GM10266 (cell line): Measurements from ENCODE around the gene IL36RN.

Source experiments
- DNase-seq: peaks from one replicate; pipeline ENCODE4 v3.0.0; 2012; ENCODE audit errors: extremely low spot score
- TF ChIP-seq, protein P1 (sequence below): IDR thresholded peaks from 2 replicates; pipeline ENCODE4 v1.5.1; 2012; ENCODE audit warnings: mild to moderate bottlenecking, low read depth; ENCODE audit not compliant: control insufficient read depth, insufficient read depth; ENCODE audit errors: missing control alignments

IL36RN gene

DNA sequence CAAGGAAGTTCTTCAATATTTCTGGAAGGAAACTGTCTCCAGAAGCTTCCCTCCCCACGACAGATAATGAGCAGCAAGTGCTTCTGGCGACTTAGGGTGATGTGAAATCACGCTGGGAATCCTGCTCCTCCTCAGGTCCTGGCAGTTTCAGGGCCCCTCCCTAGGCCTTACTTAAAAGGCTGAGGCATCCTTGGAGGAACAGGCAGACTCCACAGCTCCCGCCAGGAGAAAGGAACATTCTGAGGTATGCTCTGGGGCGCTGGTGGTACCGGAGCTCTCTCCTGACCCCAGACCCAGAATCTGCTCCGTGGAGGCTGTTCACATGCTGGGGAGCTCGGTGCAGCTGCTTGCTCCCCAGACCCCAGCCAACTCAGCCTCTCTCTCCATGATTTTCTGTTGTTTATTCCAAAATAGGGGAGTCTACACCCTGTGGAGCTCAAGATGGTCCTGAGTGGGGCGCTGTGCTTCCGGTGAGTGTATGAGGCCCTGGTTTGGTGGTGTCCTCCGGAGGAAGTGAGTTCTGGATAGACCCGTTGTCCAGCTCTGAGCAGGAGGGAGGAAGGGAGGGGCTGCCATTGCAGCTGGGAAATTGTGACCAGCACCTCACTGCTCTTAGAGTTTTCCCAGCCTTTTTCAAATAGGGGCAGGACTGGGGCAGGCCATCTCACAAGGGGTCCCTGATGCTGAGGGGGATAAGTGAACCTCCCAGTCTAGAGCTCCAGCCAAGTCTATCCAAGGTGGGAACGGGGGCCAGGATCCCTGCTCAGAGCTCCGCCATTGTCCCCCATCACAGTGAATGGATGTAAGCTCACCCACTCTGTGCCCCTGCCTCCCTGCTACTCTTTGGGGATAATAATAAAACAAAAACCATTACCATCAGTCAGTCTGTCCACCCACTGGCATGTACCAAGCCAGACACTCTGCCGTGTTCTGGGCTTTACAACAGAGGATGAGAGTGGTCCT lies at the start of gene IL36RN:
Gene IL36RN (plus strand): TSS at position 201 of the 963 bp plus-strand sequence. CDS start 241 bp downstream, at position 442.
- DNase-seq: no peak
- TF ChIP-seq, protein P1, sequence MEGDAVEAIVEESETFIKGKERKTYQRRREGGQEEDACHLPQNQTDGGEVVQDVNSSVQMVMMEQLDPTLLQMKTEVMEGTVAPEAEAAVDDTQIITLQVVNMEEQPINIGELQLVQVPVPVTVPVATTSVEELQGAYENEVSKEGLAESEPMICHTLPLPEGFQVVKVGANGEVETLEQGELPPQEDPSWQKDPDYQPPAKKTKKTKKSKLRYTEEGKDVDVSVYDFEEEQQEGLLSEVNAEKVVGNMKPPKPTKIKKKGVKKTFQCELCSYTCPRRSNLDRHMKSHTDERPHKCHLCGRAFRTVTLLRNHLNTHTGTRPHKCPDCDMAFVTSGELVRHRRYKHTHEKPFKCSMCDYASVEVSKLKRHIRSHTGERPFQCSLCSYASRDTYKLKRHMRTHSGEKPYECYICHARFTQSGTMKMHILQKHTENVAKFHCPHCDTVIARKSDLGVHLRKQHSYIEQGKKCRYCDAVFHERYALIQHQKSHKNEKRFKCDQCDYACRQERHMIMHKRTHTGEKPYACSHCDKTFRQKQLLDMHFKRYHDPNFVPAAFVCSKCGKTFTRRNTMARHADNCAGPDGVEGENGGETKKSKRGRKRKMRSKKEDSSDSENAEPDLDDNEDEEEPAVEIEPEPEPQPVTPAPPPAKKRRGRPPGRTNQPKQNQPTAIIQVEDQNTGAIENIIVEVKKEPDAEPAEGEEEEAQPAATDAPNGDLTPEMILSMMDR: no peak

DNA sequence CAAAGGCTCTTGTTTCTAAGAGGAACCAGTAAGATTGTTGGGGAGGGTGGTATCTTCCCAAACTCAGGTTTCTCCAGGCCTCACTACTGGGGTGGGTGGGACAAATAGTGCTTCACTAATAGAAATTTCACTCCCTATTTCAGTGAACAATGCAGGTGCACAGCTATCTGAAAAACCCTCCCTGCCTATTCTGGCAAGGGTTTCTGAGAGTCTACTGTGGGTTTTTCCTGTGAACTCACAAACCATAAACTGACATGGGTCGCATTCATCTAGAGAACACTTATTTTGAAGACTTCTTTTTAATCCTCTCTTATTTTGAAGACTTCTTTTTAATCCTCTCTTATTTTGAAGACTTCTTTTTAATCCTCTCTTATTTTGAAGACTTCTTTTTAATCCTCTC lies 49.4 kb upstream of the IL36RN start:
- TF ChIP-seq, protein P1: no peak
- DNase-seq: no peak

DNA sequence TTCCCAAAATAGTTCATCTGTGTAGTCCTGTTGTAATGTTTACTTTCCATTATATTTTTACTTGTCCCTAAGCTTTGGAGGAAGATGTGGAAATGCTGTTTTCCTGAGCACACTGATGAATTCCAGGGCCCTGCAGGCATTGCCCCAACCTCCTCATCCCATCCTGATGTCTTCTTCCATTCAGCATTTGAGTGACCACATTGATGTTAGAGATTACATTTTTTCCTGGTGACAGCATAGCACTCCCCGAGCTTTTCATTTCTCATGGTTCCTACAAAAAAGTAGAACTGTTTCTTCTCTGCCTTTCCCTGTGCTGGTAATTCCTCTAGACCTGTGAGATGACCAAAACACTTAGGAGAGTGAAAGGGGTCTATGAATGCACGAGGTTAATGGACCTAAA lies 48.9 kb upstream of the IL36RN start:
- no peak for DNase-seq
- TF ChIP-seq, protein P1: no peak

DNA sequence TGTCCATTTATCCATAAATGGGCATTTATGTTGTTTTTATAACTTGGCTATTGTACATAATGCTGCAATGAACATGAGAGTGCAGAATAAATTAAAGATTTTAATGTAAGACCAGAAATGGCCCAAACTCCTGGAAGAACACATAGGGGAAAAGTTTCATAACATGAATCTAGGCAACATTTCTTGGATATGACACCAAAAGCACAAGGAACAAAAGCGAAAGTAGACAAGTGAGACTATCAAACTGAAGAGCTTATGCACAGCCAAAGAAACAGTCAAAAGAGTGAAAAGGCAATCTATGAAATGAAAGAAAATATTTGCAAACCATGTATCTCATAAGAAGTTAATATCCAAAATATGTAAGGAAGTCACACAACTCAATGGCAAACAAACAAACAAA lies 47.9 kb upstream of the IL36RN start:
- no peak for DNase-seq

DNA sequence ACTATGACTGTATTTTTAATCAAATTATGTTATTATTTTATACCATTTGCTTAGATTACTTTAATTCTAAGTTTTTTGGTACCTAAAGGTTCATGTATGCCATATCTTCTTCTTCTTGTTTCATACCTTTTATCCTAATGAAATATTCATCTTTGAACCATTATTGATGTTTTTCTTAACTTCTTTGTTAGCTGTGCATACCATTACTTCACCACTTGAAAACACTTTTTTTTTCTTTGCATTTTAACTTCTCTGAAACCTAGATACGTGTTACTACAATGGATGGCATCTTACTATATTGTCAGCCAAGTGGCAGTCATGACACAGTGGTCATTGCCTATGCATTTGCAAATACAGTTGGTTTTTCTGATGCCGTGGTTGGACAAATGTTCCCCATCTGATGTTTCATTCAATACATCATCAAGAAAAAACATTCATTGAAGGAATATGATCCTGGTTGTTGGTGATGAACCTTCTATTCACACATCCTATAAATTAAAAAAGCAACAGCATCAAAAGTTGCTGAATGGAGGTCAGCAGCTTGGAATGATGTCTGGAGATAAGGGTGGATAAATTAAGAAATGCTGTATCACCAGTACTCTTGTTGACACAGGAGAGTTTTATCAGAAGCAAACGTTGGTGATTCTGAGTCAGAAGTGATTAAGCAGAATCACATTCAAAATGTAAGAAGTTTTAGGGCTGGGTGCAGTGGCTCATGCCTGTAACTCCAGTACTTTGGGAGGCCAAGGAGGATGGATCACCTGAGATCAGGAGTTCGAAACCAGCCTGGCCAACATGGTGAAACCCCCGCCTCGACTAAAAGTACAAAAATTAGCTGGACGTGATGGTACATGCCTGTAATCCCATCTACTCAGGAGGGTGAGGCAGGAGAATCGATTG lies 46.3 kb upstream of the IL36RN start:
- DNase-seq: no peak
- TF ChIP-seq, protein P1: no peak

More for the DNA sequence above, 47.9 kb upstream of the IL36RN start:
- TF ChIP-seq, protein P1: no peak

DNA sequence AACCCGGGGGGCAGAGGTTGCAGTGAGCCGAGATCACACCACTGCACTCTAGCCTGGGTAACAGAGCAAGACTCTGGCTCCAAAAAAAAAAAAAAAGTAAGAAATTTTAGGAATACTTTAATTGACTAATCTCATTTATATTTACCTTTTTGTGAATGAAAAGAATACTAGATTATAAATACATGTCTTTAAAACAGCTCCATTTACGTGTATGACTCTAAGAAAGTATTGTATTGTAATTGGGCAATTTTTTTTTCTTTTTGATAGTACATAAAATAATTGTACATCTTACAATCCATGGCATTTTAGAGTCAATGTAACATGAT lies 45.7 kb upstream of the IL36RN start:
- TF ChIP-seq, protein P1: no peak
- no peak for DNase-seq

DNA sequence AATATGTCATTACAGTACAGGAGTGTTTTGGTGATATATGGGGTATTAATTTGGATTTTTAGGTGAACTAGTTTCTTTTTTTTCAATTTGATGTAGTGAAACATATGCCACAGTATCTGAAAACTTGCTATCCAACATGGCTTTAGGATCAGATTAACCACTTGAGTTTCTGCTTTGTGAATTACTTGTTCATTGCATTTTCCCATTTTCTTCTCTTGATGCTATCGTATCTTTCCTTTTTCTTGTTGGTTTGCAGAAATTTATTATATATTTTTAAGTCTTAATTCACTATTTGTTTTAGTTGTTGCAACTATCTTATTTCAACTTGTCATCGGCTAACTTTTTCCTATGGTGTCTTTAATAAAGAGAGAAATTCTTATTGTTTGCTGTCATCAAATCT lies 44.9 kb upstream of the IL36RN start:
- no peak for DNase-seq
- TF ChIP-seq, protein P1: no peak
